ENCODE measurements around the gene CCDC138.

- TF ChIP-seq, protein P1, sequence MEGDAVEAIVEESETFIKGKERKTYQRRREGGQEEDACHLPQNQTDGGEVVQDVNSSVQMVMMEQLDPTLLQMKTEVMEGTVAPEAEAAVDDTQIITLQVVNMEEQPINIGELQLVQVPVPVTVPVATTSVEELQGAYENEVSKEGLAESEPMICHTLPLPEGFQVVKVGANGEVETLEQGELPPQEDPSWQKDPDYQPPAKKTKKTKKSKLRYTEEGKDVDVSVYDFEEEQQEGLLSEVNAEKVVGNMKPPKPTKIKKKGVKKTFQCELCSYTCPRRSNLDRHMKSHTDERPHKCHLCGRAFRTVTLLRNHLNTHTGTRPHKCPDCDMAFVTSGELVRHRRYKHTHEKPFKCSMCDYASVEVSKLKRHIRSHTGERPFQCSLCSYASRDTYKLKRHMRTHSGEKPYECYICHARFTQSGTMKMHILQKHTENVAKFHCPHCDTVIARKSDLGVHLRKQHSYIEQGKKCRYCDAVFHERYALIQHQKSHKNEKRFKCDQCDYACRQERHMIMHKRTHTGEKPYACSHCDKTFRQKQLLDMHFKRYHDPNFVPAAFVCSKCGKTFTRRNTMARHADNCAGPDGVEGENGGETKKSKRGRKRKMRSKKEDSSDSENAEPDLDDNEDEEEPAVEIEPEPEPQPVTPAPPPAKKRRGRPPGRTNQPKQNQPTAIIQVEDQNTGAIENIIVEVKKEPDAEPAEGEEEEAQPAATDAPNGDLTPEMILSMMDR (IDR thresholded peaks at IDR 0.05) = no peak
- TF ChIP-seq POLR2A (IDR thresholded peaks at IDR 0.05) = no peak
Observed at GRCh38 chr2:108894766-108895165, 108.2 kb downstream of the CCDC138 start.

Measured in lower leg skin (tissue), 3 donors.